Loucy (cell line): Measurements from ENCODE around the gene DOCK9.

ENCODE experiments used
- H2AFZ ChIP-seq: fragments of 200-600 bp; sonication (generic); 2 replicates; pipeline ENCODE4 v1.6.0; 2016; ENCODE audit warnings: antibody characterized with exemption, mild to moderate bottlenecking, low read length, moderate library complexity
- H3F3A ChIP-seq: fragments of 200-600 bp; 2 replicates; pipeline ENCODE4 v1.6.0; 2016; ENCODE audit warnings: antibody characterized with exemption, low read depth, mild to moderate bottlenecking
- H3K27me3 ChIP-seq: fragments of 200-600 bp; sonication (generic); 2 replicates; pipeline ENCODE4 v1.6.1; 2014; ENCODE audit warnings: low read length, mild to moderate bottlenecking; ENCODE audit not compliant: insufficient read depth, poor library complexity, severe bottlenecking
- H3K36me3 ChIP-seq: fragments of 200-600 bp; sonication (generic); 2 replicates; pipeline ENCODE4 v1.6.1; 2016; ENCODE audit warnings: low read length; ENCODE audit not compliant: insufficient read depth
- H3K4me1 ChIP-seq: fragments of 200-600 bp; sonication (generic); 2 replicates; pipeline ENCODE4 v1.5.1; 2014; ENCODE audit warnings: low read length, mild to moderate bottlenecking; ENCODE audit not compliant: insufficient read depth, poor library complexity, severe bottlenecking
- H3K4me2 ChIP-seq: fragments of 200-600 bp; sonication (generic); 2 replicates; pipeline ENCODE4 v1.6.0; 2014; ENCODE audit warnings: antibody characterized with exemption, low read length, low read depth, mild to moderate bottlenecking; ENCODE audit not compliant: poor library complexity, severe bottlenecking
- H3K4me3 ChIP-seq: fragments of 200-600 bp; sonication (generic); 2 replicates; pipeline ENCODE4 v1.5.1; 2014; ENCODE audit warnings: low read length, mild to moderate bottlenecking, mixed read lengths; ENCODE audit not compliant: poor library complexity, severe bottlenecking
- H3K79me2 ChIP-seq: fragments of 200-600 bp; sonication (generic); 2 replicates; pipeline ENCODE4 v1.6.1; 2014; ENCODE audit warnings: low read length; ENCODE audit not compliant: insufficient read depth
- H3K9ac ChIP-seq: fragments of 200-600 bp; sonication (generic); 2 replicates; pipeline ENCODE4 v1.6.0; 2014; ENCODE audit warnings: mild to moderate bottlenecking, low read depth, low read length, moderate library complexity; ENCODE audit not compliant: poor library complexity, severe bottlenecking
- H3K9me2 ChIP-seq: fragments of 200-600 bp; sonication (generic); replicated peaks from 2 replicates; pipeline ENCODE4 v1.6.1; 2016; ENCODE audit warnings: low read depth, low read length, mixed read lengths
- H3K9me3 ChIP-seq: fragments of 200-600 bp; sonication (generic); 2 replicates; pipeline ENCODE4 v1.6.1; 2014; ENCODE audit warnings: mild to moderate bottlenecking, antibody characterized with exemption, low read length, low read depth; ENCODE audit not compliant: insufficient read depth
- H4K20me1 ChIP-seq: fragments of 200-600 bp; sonication (generic); 2 replicates; pipeline ENCODE4 v1.6.0; 2014; ENCODE audit warnings: antibody characterized with exemption, low read length, mild to moderate bottlenecking; ENCODE audit not compliant: insufficient read depth, poor library complexity, severe bottlenecking
- CTCF ChIP-seq: fragments of 200-600 bp; sonication (generic); conservative IDR thresholded peaks from 2 replicates; pipeline ENCODE4 v1.5.1; 2014; ENCODE audit warnings: mild to moderate bottlenecking, antibody characterized with exemption, low read length
- EZH2phosphoT487 ChIP-seq: fragments of 200-600 bp; IDR thresholded peaks from 2 replicates; pipeline ENCODE4 v1.6.1; 2018; ENCODE audit warnings: antibody characterized with exemption, mild to moderate bottlenecking, moderate library complexity, borderline replicate concordance

DOCK9 gene

GRCh38 chr13:98773921-98774320 is 203.9 kb downstream of the DOCK9 start:
- Histone ChIP-seq H3K36me3 (no peaks in the 10 kb centered on the region), H3K4me1 (no peaks in the 10 kb centered on the region), H3K4me2 (no peak overlapping the region), H3K79me2 (no peaks in the 10 kb centered on the region), H3K9ac (no peak overlapping the region), H3K9me2 (no peaks in the 10 kb centered on the region), H3K9me3 (no peaks in the 10 kb centered on the region), H3F3A (no peaks in the 10 kb centered on the region), H3K4me3 (no peak overlapping the region), H4K20me1 (no peaks in the 10 kb centered on the region), H3K27me3 (no peaks in the 10 kb centered on the region), H2AFZ (no peak overlapping the region)
- TF ChIP-seq CTCF (no peak), EZH2phosphoT487 (no peak)

GRCh38 chr13:98772794-98773452 is 204.9 kb downstream of the DOCK9 start:
- peak; percentile 33; the same call in 1 of the 2 replicates for TF ChIP-seq CTCF
- no peak for TF ChIP-seq EZH2phosphoT487
- no peak overlapping the region for H3K4me2 ChIP-seq
- H2AFZ ChIP-seq = no peak overlapping the region

GRCh38 chr13:98771838-98772611 is 205.8 kb downstream of the DOCK9 start:
- no peak overlapping the region for H3K9ac ChIP-seq
- no peaks in the 10 kb centered on the region for H3K9me2 ChIP-seq
- peaks cover 7% of the 10 kb centered on the region for H3K27me3 ChIP-seq
- no peaks in the 10 kb centered on the region for H3K9me3 ChIP-seq
- H4K20me1 ChIP-seq = no peaks in the 10 kb centered on the region
- H3K4me2 ChIP-seq = no peak overlapping the region
- H3K4me3 ChIP-seq = no peak overlapping the region
- H3K36me3 ChIP-seq = no peaks in the 10 kb centered on the region
- H3K4me1 ChIP-seq = no peaks in the 10 kb centered on the region
- no peaks in the 10 kb centered on the region for H3K79me2 ChIP-seq
- no peaks in the 10 kb centered on the region for H3F3A ChIP-seq
- H2AFZ ChIP-seq = no peak overlapping the region
- TF ChIP-seq CTCF (no peak), EZH2phosphoT487 (no peak)

More at GRCh38 chr13:98772794-98773452, 204.9 kb downstream of the DOCK9 start:
- Histone ChIP-seq H3K4me3 (no peak overlapping the region), H3K9me3 (no peaks in the 10 kb centered on the region), H3K9ac (no peak overlapping the region), H4K20me1 (no peaks in the 10 kb centered on the region), H3K27me3 (no peaks in the 10 kb centered on the region), H3K79me2 (no peaks in the 10 kb centered on the region), H3K4me1 (no peaks in the 10 kb centered on the region), H3K9me2 (no peaks in the 10 kb centered on the region), H3K36me3 (no peaks in the 10 kb centered on the region), H3F3A (no peaks in the 10 kb centered on the region)
